Islet precursor cell (in vitro differentiated cells): ENCODE measurements around the gene C6orf89.
A peak's percentile ranks its signal among the peaks of the same experiment; 100 is the strongest.

Experiments
- DNase-seq: peaks from one replicate; pipeline ENCODE4 v3.0.0-alpha.2; 2018

C6orf89 gene, protein sequence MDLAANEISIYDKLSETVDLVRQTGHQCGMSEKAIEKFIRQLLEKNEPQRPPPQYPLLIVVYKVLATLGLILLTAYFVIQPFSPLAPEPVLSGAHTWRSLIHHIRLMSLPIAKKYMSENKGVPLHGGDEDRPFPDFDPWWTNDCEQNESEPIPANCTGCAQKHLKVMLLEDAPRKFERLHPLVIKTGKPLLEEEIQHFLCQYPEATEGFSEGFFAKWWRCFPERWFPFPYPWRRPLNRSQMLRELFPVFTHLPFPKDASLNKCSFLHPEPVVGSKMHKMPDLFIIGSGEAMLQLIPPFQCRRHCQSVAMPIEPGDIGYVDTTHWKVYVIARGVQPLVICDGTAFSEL

GRCh38 chr6:36885461-36886401 is at the start of gene C6orf89:
TSS of gene C6orf89 (plus strand) at chr6:36885952. CDS start at chr6:36899445, 13,493 bp downstream.
- peak; percentile 98 for DNase-seq

GRCh38 chr6:36836111-36837021 is 49.4 kb upstream of the C6orf89 start:
- no peak for DNase-seq

DNA sequence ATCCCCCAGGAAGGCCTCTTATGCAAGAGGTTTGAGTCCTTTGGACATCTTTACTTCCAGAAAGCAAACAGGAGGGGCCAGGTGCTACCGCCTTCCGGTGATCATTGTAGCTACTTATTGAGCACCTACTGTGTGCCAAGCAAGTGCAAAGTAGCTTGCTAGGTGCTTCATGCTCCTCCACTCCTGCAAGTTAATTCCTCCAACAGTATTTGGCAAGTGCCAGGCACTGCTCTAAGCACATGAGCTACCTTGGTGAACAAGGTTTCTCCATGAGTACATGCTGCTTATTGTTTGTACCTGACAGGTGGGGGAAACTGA is 48.8 kb upstream of the C6orf89 start:
- no peak for DNase-seq

DNA sequence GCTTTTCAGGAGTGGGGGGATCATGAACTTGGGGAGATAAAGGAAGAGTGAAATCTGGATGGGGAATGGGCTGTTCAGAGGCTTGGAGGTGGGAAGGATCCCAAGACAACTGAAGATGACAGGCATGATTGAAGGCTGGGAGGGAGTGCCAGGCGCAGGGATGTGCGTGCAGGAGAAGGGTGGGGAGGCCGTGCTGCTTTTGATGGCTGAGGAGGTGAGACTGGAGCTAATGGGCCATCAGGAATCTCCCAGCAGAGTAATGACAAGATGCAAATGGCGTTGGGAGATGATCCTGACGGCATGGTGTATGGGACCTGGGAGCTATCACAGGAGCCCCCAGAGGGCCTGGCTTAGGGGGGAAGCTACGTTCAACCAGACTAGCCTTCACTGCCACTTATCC is 48.1 kb upstream of the C6orf89 start:
- DNase-seq, result no peak

- no peak for DNase-seq
These were observed 46.6 kb upstream of the C6orf89 start, which contains the start of gene CPNE5 for GRCh38 chr6:36838896-36839748. TSS of gene CPNE5 (minus strand) at chr6:36839444. CDS start at chr6:36839377, 67 bp downstream.

GRCh38 chr6:36839749-36840431 is 45.9 kb upstream of the C6orf89 start:
- DNase-seq, result no peak

DNA sequence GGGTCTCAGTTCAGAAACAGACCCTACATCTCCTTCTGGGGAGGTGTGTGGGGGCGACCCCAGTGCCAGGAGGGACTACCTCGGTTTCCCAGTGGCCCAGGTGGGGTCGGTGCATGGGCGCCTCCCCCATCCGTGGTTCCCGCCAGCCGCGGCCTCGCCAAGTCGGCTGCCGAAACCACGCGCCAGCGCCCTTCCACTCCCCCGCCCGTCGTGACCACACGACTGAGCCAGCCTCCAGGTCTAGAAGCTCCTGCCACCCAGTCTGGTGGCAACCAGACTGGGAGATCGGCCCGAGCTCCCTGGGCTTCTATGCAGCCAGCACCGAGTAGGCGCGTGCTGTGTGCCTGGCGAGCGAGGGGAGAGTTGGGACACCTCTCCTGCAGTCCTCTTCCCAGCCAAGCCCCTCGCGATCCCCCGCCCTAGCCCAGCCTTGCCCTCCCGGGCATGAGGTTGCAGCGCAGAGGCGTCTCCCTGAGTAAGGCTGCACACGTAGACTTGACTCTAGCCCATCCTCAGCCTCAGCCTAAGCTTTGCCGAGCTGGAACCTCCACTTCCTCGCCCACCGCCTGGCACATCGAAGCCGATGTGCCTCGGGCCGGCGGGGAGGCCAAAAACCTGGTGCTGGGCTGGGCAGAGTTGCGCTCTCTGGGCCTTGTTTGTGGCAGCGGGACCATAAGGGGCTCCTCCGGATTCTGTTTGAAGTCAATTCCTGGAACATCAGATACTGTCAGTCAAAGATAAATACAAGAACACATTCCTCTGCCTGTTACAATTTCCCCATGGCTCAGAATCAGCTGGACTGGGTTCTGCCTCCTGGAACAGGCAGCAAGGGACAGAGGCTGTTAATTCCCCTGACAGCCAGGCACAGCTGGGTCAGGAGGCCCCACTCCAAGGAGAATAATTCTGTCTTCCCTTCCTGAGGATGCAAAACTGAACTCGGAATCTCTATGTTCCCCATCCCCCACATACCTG is 45.0 kb upstream of the C6orf89 start:
- DNase-seq, result peak; percentile 70

DNA sequence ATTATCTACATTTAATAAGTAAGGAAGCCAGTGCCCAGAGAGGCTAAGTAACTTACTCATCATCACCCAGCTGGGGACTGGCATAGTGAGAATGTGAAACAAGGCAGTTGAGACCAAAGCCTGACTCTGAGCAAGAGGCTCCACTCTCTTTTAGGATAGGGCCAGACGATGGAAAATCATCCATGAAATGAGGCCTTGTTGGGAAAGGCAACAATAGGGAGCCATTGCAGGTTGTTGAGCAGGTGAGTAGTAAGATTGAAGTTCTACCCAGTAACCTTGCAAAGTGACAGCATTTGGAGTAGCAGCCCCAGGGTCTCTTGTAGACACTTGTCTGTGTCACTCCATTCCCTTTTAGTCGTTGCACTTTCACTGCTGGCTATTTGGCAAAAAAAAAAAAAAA is 44.0 kb upstream of the C6orf89 start:
- DNase-seq, result no peak

- no peak for DNase-seq
These were observed 42.6 kb upstream of the C6orf89 start for GRCh38 chr6:36843170-36843569.

DNA sequence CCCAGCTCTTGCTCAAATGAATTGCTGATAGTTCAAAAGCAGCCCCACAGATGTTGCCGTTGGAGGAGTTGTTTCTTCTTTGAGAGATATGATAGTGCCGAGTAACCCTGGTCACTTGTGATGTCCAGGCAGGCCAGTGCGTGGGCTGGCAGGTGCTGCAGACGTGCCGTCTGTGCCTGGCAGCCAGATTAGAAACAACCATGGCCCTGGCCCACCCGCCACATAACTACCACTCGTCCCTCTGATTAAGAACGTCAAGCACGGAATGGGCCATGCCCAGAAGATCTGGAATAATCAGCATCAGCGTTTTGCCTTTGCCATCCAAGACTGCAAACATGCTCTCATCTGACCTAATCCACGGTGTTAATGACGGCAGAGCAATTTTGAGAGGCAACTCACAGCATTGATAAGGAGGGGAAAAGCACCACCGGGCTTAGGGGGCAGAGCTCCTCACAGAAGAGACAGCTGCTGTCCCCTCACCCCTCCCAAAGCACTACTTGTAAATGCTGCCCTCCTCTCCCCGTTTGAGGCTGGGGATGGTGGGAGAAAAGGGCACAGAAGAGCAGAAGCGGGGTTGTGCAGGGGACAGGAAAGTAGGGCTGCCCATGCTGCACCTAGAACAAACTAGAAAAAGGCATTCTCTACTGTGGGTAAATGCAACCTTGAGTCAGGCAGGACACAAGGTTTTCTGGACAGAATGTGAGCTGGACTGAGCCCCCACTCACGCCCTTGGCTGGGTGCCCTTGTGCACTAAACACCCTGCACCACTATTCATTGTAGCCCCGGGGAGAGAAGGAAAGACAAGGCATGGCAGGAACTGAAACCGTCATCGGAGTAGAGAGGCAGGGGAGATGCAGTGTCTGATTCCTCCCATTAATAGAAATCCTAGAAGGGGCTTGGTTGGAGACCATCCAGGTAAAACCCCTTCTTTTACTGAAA is 41.3 kb upstream of the C6orf89 start:
- no peak for DNase-seq

- DNase-seq, result no peak
These were observed 40.5 kb upstream of the C6orf89 start for GRCh38 chr6:36845233-36845632.

- no peak for DNase-seq
These were observed 38.6 kb upstream of the C6orf89 start for GRCh38 chr6:36847152-36847551.

DNA sequence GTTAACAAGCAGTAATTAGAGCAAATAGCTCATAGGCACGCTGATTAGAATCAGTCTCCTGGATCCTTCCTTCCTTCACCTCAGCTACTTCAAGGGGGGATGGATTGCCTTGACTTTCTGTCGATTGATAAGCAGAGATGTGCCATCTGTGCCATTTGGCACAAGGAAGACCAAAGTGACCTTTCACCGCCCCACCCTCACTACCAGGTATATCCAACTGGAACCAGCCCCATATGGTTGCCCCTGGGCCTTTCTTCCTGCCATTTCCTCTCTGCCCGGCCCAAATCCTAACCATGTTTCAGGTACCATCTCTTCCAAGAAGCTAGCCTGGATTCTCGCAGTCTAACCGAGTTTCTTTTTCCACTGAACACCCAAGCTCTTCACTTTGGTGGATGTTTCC is 37.8 kb upstream of the C6orf89 start:
- DNase-seq, result no peak

DNA sequence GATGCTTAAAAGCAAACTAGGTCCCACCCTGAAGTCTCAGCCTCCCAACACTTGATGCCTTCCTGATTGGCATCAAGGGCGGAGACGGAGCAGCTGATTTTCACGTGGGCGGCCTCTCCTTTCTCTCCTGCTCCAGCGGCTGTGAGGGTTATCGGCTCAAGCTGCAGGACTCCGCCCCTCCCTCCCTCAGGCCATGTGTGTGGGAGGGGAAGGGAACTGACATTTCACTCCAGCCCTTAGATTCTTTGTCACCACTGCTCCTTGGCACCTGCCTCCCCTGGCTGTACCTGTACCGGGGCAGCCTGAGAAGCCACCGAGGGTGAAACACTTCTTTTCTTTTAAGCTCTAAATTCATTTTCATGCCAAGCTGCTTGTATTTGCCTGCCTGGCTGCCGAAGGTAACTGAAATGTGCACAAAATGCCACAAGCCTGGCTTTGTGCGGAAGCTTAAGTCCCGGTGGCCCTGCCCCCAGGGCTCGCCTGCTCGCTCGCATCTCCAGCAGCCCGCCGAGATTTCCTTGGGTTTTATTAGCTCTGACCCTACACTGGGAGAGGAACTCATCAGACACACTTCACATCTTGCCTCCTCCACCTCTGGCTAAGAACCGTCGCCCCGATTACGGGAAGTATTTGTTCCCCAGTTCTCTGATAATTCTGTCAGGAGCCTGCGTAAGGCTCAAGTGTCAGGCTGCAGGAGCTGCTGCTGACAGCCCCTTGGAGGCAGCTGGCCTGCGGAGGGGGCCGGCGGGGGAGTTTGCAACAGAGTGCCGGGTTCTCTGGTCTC is 36.9 kb upstream of the C6orf89 start:
- peak; percentile 92 for DNase-seq

DNA sequence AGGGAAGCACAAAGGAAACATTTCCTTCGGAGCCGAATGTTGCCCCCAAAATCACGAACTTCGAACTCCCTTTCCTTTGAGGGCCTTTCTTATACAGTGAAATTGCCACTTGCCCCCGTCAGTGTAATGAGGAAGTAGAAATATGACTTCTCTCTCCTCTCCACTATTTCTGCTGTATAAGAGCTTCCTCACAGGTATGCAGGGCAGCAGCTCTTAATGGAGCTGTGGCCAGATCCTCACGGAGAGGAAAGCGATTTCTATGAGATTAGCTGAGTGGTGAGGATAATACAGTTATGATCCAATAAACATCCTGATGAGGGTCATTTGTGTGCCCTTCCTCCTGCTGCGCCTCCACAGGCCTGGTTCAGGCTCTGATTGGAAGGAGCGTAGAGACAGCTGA is 35.7 kb upstream of the C6orf89 start:
- DNase-seq, result no peak

DNA sequence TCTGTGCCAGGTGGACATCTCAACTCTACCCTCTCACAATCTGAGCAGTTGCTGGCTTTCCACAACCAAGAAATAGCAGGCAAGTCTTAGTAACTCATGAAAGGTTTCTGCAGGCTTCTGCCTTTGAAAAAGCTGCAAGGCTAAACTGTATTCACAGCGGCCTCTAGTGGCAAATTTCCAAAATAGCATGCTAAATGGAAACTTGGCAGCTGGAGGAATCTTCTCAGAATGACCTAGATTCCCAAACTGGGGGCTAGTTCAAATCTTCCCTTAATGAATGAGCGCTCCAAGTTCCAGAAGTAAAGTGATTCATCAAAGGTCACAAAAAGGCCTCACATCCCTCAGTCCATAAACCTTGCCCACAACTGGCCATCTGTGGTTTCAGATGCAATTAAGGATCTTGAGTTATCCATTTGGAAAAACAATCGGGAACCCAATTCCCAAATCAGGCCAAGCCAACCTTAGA is 34.6 kb upstream of the C6orf89 start:
- DNase-seq, result peak; percentile 74

GRCh38 chr6:36851626-36852025 is 34.1 kb upstream of the C6orf89 start:
- DNase-seq, result no peak
